Measurements from ENCODE around the gene CACNA2D2. TPM values are rescaled to one million over a fixed set of nuclear protein-coding genes. Genes with fewer than 3 reads are reported as not detected.
A peak's percentile ranks its signal among the peaks of the same experiment; 100 is the strongest.

Gene CACNA2D2
- total and polyA plus RNA-seq, 2 donors from 2014 or later = 3.6 to 6.0 TPM

DNA sequence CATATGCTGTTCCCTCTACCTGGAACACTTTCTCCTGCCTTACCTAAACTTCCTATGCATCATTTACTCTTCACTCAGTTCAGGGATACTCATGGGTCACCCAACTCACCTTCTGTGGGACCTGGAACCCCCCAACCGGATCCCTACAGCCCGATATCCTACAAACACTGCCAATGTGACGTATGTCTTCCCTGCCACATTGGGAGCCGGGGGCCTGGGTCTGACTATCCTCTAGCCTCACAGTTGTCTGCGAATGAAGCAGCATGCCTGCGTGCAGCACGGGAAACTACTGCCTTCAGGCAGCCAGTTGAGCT is 153.3 kb downstream of the CACNA2D2 start:
- FAIRE-seq = no peak
- TF ChIP-seq, protein P1, sequence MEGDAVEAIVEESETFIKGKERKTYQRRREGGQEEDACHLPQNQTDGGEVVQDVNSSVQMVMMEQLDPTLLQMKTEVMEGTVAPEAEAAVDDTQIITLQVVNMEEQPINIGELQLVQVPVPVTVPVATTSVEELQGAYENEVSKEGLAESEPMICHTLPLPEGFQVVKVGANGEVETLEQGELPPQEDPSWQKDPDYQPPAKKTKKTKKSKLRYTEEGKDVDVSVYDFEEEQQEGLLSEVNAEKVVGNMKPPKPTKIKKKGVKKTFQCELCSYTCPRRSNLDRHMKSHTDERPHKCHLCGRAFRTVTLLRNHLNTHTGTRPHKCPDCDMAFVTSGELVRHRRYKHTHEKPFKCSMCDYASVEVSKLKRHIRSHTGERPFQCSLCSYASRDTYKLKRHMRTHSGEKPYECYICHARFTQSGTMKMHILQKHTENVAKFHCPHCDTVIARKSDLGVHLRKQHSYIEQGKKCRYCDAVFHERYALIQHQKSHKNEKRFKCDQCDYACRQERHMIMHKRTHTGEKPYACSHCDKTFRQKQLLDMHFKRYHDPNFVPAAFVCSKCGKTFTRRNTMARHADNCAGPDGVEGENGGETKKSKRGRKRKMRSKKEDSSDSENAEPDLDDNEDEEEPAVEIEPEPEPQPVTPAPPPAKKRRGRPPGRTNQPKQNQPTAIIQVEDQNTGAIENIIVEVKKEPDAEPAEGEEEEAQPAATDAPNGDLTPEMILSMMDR (IDR thresholded peaks at IDR 0.05; ENCODE audit: borderline replicate concordance, extremely low read depth, insufficient read depth) = no peak
- intact Hi-C loops (cut with DNase I) = no loop called here
- peaks cover 0 to 36% (median 17%) of the 10 kb centered on the region in 3 donors for H3K4me1 ChIP-seq (ENCODE audit: control insufficient read depth in 2 of 3, insufficient read depth in 2 of 3, low read depth in 1 of 3, low read length in 3 of 3)
- H3K4me3 ChIP-seq (ENCODE audit: low read length in 3 of 3) = peak overlapping the region; percentile 81 to 97 (median 86)
- H3K27me3 ChIP-seq (ENCODE audit: control insufficient read depth, insufficient read depth, low read length) = no peaks in the 10 kb centered on the region
- DNase-seq = no peak
- peak overlapping the region; percentile 34 to 91 (median 70) for H3K9ac ChIP-seq (ENCODE audit: low read length in 3 of 3)
- H3K27ac ChIP-seq (ENCODE audit: low read depth in 2 of 2, low read length in 2 of 2) = peak overlapping the region; percentile 40 to 96
- no peaks in the 10 kb centered on the region for H3K9me3 ChIP-seq (ENCODE audit: control insufficient read depth in 2 of 3, insufficient read depth in 1 of 3, low read length in 3 of 3)
- H3K36me3 ChIP-seq (ENCODE audit: control insufficient read depth in 2 of 3, insufficient read depth in 3 of 3, low read length in 3 of 3) = peaks cover 0 to 21% (median 14%) of the 10 kb centered on the region in 3 donors

DNA sequence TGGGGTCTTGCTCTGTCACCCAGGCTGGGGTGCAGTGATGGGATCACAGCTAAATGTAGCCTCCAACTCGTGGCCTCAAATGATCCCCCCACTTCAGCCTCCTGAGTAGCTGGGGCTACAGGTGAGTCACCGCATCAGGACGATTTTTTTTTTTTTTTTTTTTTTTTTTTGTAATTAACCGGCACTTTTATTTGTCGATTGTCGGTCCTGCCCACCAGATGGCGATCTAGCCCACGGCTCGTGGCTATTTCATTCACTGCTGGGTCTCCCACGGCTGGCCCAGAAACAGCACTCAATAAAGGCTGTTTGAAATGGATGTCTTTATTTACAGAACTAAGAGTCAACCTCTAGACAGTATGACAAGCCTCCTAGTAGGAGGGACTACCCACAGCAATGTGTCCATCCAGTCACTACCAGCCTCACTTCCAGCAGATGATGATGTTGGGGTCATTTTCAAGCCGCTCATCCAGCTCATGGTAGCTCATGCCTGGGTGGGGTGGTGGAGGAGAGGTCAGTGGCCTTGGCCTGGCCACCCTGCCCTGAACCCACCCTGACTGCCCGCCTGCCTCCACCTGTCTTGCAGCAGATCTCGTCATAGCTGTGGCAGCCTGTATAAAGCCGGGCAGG is 156.1 kb downstream of the CACNA2D2 start:
- H3K36me3 ChIP-seq (ENCODE audit: control insufficient read depth in 2 of 3, insufficient read depth in 3 of 3, low read length in 3 of 3) = peaks cover 0 to 4% (median 4%) of the 10 kb centered on the region in 3 donors
- no peaks in the 10 kb centered on the region for H3K27me3 ChIP-seq (ENCODE audit: control insufficient read depth, insufficient read depth, low read length)
- DNase-seq (peak; percentile 82 to 90 (median 85)), FAIRE-seq (peak; percentile 85)
- no peak overlapping the region for H3K9ac ChIP-seq (ENCODE audit: low read length in 3 of 3)
- H3K4me3 ChIP-seq (ENCODE audit: low read length in 3 of 3) = peak overlapping the region in 1 of 3 donors; percentile 11
- H3K4me1 ChIP-seq (ENCODE audit: control insufficient read depth in 2 of 3, insufficient read depth in 2 of 3, low read depth in 1 of 3, low read length in 3 of 3) = peaks cover 0 to 33% (median 14%) of the 10 kb centered on the region in 3 donors
- intact Hi-C loops (cut with DNase I) = loop anchor here (5.0 kb wide), 1 partner anchor 195 kb away; no protein-coding TSS in a partner anchor
- TF ChIP-seq, protein P1 (IDR thresholded peaks at IDR 0.05; ENCODE audit: borderline replicate concordance, extremely low read depth, insufficient read depth) = peak; percentile 69
- no peaks in the 10 kb centered on the region for H3K9me3 ChIP-seq (ENCODE audit: control insufficient read depth in 2 of 3, insufficient read depth in 1 of 3, low read length in 3 of 3)
- no peak overlapping the region for H3K27ac ChIP-seq (ENCODE audit: low read depth in 2 of 2, low read length in 2 of 2)

DNA sequence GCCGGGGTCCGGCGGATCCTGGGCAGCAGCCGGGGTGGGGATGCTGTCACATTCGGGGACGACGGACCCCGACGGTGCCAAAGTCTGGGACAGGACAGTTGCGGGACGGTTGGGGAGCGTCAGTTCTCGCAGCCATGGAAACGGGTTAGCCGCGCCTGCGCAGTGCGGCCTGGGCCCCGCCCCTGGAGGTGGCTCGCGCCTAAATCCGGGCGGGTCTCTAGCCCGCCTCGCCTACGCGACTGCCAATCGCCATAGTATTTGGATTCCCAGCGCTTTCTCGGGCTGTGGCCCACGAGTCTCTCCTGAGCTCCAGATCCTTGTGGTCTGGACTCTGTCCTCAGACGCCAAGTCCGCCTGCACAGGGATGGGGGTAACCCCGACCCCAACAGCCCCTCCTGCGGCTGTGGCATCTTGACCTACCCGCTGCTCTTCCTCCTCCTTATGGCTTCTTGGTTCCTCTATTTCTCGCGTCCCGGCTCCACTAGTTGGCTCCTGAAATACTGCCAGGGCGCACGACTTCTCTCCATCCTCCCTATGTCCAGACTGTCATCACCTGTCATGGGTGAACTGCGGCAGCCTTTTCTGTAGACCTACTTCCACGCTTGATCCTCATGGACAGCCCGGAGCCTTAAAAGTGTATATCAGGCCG is 157.7 kb downstream of the CACNA2D2 start, which contains the start of gene ZMYND10:
Gene ZMYND10 (minus strand): TSS at position 147 of the 649 bp plus-strand sequence. CDS start 153 bp downstream, outside the sequence.
- no peak for FAIRE-seq
- no peaks in the 10 kb centered on the region for H3K9me3 ChIP-seq (ENCODE audit: control insufficient read depth in 2 of 3, insufficient read depth in 1 of 3, low read length in 3 of 3)
- peaks cover 0 to 24% (median 6%) of the 10 kb centered on the region in 3 donors for H3K4me1 ChIP-seq (ENCODE audit: control insufficient read depth in 2 of 3, insufficient read depth in 2 of 3, low read depth in 1 of 3, low read length in 3 of 3)
- H3K27ac ChIP-seq (ENCODE audit: low read depth in 2 of 2, low read length in 2 of 2) = no peak within 1 kb of the TSS
- H3K4me3 ChIP-seq (ENCODE audit: low read length in 3 of 3) = peak within 1 kb of the TSS; percentile 24 to 46 (median 36)
- no peaks in the 10 kb centered on the region for H3K27me3 ChIP-seq (ENCODE audit: control insufficient read depth, insufficient read depth, low read length)
- intact Hi-C loops (cut with DNase I) = loop anchor here (5.0 kb wide), 1 partner anchor 197 kb away; no protein-coding TSS in a partner anchor
- peaks cover 0 to 4% (median 4%) of the 10 kb centered on the region in 3 donors for H3K36me3 ChIP-seq (ENCODE audit: control insufficient read depth in 2 of 3, insufficient read depth in 3 of 3, low read length in 3 of 3)
- DNase-seq = peak; percentile 56 to 88 (median 70)
- H3K9ac ChIP-seq (ENCODE audit: low read length in 3 of 3) = peak within 1 kb of the TSS in 2 of 3 donors; percentile 35 to 51
- TF ChIP-seq, protein P1 (IDR thresholded peaks at IDR 0.05; ENCODE audit: borderline replicate concordance, extremely low read depth, insufficient read depth) = no peak

All from kidney (tissue), 14 donors.